ENCODE measurements around the gene USP33. TPM values are rescaled to one million over a fixed set of nuclear protein-coding genes. Genes with fewer than 3 reads are reported as not detected.

USP33 gene
- total RNA-seq, 1 experiment from 2014 or later = 51.5 TPM

- no peaks in the 10 kb centered on the region; the same call in 1 of the 2 replicates for H3K4me1 ChIP-seq (ENCODE audit: insufficient read depth, low read length)
Measured at GRCh38 chr1:77673030-77673429, 86.6 kb downstream of the USP33 start.

More at GRCh38 chr1:77673030-77673429, 86.6 kb downstream of the USP33 start:
- no peak overlapping the region for H3K14ac ChIP-seq (ENCODE audit: insufficient read depth, low read length)
- no peak overlapping the region for H3K4ac ChIP-seq (ENCODE audit: low read depth, low read length)
- no peaks in the 10 kb centered on the region for H3K27me3 ChIP-seq (ENCODE audit: insufficient read depth, low read length)
- Mint-ChIP-seq H3K27me3 (ENCODE audit: low read depth) (no peaks in the 10 kb centered on the region), H3K4me1 (peaks cover 17 to 26% of the 10 kb centered on the region in 2 experiments), H3K4me3 (no peak overlapping the region), H3K9me3 (no peaks in the 10 kb centered on the region), H3K36me3 (ENCODE audit: insufficient read depth in 1 of 3, low read depth in 3 of 3) (peaks cover 0 to 4% (median 3%) of the 10 kb centered on the region in 3 experiments; a peak in 2 of 7 replicates), H3K27ac (peak overlapping the region in 2 of 3 experiments; percentile 80 to 84; a peak in 5 of 7 replicates)
- DNase-seq = no peak
- no peak overlapping the region for H2AK5ac ChIP-seq (ENCODE audit: insufficient read length, low read length)
- H4K5ac ChIP-seq (ENCODE audit: insufficient read length, low read depth, low read length) = no peak overlapping the region
- peaks cover 10% of the 10 kb centered on the region for H3K79me1 ChIP-seq (ENCODE audit: insufficient read depth, low read depth, low read length, poor library complexity, severe bottlenecking)
- TF ChIP-seq CTCF (conservative IDR thresholded peaks at IDR 0.05) = no peak
- H3K4me2 ChIP-seq (ENCODE audit: insufficient read depth, insufficient read length, low read length) = no peak overlapping the region
- no peaks in the 10 kb centered on the region for H3K23me2 ChIP-seq (ENCODE audit: insufficient read length, low read depth, low read length, poor library complexity, severe bottlenecking)
- H2BK12ac ChIP-seq (ENCODE audit: insufficient read length, low read depth, low read length) = no peak overlapping the region
- H3K79me2 ChIP-seq (ENCODE audit: insufficient read depth, low read length) = peaks cover 13% of the 10 kb centered on the region; the same call in 1 of the 2 replicates
- no peaks in the 10 kb centered on the region for H4K20me1 ChIP-seq (ENCODE audit: control insufficient read depth, insufficient read depth, insufficient read length)
- no peak overlapping the region for H2BK120ac ChIP-seq (ENCODE audit: low read depth, low read length, poor library complexity, severe bottlenecking)
- H3K56ac ChIP-seq (ENCODE audit: insufficient read length, low read depth, low read length) = no peak overlapping the region
- no peak overlapping the region for H4K91ac ChIP-seq (ENCODE audit: insufficient read length, low read depth, low read length)
- H3K23ac ChIP-seq (ENCODE audit: insufficient read length, low read depth, low read length) = no peak overlapping the region
- no peak overlapping the region for H2BK20ac ChIP-seq (ENCODE audit: low read depth, low read length, poor library complexity, severe bottlenecking)
- no peaks in the 10 kb centered on the region for H3K9me3 ChIP-seq (ENCODE audit: control insufficient read depth, low read depth, low read length)
- no CpG with 5 or more reads among the region's 6 CpGs for WGBS (ENCODE audit: extremely low coverage, insufficient read length, low lambda C conversion rate)
- H3K27ac ChIP-seq (ENCODE audit: insufficient read length, low read depth, low read length) = no peak overlapping the region
- no peak overlapping the region for H3K18ac ChIP-seq (ENCODE audit: insufficient read length, low read depth, low read length)
- no peak overlapping the region for H4K8ac ChIP-seq (replicated peaks; ENCODE audit: insufficient read length, low read depth, low read length)
- no peak overlapping the region for H3T11ph ChIP-seq (ENCODE audit: low read length)
- H3K9ac ChIP-seq (ENCODE audit: extremely low read depth, insufficient read length, low read length) = no peak overlapping the region
- H2AFZ ChIP-seq (ENCODE audit: low read length) = no peak overlapping the region
- H2BK5ac ChIP-seq (ENCODE audit: insufficient read length, low read length) = no peak overlapping the region
- no peak overlapping the region for H2BK15ac ChIP-seq (ENCODE audit: low read depth, low read length)

All from H9 (cell line).